Left renal cortex interstitium (tissue), 4 donors: ENCODE measurements around the gene KYNU. TPM values are rescaled to one million over a fixed set of nuclear protein-coding genes. Genes with fewer than 3 reads are reported as not detected.

ENCODE experiments used
- DNase-seq, 4 donors: peaks; one replicate each; pipeline ENCODE4 v3.0.0-alpha.2; 2013; ENCODE audit warnings: low read depth in 4 of 4, low spot score in 2 of 4, missing footprints in 1 of 4
- polyA plus RNA-seq, 4 donors: library from polyadenylated mRNA; unstranded; fragments of 120-200 nt; gene quantifications; one replicate each; pipeline ENCODE4 v1.2.1, GENCODE V29; 2013; ENCODE audit not compliant: insufficient read length in 4 of 4

Gene KYNU
- polyA plus RNA-seq, 4 donors = 4.5 to 7.1 (median 5.4) TPM

DNA sequence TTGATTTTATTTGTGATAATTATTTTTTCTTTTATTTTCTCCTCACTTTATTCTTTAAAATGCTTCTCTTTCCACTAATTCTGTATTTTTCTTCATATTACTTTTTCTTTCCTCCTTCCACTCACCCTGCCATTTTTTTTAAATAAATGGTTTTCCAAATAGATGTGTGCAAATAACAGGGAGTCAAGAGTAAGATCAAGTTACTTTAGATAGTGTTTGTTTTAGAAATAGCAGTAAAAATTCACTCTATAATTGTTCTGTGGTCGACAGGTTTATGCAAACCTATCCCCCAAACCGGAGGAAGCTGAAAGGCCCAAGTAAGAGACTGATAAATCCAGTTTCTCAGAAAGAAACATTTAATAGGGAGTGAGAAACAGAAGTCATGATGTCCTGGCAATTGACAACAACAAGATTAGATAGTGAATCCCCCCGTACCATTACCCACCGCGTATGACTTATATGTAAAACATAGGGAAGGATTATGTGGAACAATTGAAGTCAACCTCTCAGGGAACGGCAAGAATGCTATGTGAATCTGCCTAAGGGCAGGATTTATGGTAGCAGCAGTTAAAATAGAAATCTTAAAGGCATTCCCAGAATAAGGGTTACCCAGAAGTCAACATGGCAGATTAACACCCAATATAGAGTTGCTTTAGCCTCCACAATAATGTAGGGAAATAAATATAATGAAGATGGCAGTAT, 75.5 kb downstream of the KYNU start:
- DNase-seq = no peak

DNA sequence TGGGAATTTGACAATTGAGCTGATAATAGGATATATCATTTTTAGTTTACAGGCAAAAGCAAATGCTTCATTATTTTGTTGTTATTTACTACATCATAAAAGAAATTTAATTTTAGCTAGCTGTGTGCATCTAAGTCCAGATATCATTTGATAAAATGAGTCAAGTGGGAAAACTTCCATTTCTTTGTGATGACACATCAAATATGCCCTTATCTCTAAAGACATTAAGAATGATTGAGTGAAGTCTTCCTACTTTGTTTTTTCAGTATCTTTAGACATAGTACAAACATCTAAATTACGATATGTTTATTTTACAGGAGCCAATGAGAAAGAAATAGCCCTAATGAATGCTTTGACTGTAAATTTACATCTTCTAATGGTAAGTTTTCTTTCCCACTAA, 77.0 kb downstream of the KYNU start:
- DNase-seq = no peak

DNA sequence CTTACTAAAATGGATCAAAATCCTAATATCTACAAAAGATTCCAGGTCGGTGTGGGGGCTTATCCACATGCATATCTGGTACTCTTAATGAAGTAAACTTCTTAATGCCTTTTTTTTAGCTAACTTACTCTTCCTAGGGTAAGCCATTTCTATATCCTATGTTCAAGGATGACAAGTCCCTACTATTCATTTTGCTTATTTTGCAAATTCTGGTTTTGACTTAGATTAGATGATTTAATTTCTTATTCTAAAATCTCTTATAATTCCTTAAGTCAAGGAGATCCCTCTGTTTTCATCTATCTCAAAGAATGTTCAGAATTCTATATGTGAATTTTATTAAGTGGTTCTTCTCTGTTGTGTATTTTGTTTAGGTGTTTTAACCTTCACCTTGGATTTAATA, 79.7 kb downstream of the KYNU start:
- DNase-seq = no peak

DNA sequence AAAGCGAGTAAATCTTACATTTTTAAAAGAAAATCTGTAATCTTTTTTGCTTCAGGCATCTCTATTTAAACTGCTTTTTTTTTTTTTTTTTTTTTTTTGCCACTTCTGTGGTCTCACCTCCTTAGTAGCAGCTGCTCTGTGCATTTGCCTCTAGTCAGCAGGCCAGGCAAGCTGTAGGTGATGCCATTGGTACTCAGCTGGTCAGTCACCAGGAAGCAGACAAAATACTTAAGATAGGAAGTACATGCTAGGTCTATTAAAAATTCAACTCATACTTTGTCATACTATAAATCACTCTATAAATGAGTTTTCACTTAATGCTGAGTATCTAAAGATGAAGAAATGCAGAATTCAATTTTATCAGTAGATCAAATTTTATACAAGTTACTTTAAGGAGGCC, 83.7 kb downstream of the KYNU start:
- DNase-seq = no peak

DNA sequence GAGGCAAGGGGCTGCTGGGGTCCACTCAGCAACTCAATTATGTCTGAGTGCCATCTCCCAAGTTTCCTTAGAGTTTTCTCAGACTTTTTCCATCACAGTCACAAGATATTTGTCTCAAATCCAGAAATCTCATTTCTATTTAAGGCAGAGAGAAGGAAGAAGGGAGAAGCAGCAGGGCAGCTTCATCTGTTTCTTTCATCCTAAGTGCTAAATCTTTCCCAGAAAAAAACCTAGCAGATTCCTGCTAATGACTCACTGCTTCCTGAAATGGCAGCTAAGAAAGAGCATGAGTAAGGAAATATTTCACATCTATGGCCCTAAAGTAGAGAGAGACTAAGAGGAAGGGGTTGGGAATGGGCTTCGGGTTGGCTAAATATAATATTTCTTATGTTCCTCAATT, 88.0 kb downstream of the KYNU start:
- no peak for DNase-seq

DNA sequence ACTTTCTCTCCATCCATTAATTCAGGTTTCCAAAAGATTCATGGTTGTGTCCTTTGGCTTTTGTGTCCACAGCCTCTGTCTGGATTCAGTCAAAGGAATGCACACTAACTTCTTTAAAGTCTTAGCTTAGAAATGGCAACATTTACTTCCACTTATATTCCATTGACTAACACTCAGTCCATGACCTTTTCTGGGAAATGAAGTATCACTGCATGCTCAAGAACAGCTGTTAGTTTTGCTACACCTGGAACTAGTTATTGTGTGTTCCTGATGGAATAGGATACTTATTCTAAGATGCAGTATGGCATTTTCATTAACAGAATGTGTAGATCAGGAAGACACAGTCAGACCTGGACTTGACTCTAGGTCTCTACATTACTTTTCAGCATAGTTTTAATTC, 88.8 kb downstream of the KYNU start:
- no peak for DNase-seq

DNA sequence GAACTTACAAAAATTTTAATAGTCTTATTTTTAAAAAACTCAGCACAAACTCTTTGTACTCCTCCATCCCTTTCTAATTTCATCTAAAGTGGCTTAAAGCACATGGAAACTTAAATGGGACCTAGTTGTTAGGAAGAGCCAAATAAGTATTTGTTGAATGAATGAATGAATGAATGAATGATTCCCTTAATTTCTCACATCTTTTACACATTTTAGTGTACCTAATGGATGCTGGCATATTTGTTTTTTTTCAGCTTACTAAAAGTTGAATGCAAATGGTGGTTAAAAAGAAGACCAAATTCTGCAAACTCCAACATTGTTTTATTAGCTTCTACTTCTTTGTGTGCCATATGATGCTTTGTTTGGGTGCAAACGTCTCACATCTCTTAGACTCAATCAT, 89.6 kb downstream of the KYNU start:
- no peak for DNase-seq

DNA sequence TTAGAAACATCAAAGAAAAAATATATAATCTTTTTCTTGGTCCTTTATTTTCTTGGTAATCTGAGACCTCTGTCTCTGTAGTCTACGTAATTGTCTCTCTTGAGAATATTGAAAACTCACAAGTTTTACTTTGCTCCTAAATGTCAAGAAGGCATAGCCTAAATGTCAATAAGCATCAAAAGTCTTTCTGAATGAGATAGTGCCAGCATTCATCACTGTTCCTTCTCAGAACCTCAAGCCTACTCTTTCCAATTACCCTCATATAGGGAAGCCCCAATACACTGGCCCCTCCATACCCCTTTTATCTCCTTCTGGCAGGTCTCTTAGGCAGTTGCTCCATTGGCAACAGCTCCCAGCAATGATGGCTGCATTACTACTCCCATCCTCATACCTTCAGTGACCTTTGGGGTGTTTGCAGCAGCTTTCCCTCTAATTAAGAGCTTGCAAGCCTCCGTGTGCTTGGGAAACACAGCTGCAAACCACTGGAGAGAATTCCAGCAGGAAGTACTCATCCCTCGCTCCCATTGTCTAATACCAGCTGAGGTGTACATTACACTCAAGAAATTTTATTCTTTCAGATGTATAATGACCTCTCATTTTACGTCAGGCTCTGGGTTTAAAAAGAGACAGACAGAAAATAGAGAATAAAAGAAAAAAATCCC, 95.8 kb downstream of the KYNU start:
- DNase-seq = no peak

DNA sequence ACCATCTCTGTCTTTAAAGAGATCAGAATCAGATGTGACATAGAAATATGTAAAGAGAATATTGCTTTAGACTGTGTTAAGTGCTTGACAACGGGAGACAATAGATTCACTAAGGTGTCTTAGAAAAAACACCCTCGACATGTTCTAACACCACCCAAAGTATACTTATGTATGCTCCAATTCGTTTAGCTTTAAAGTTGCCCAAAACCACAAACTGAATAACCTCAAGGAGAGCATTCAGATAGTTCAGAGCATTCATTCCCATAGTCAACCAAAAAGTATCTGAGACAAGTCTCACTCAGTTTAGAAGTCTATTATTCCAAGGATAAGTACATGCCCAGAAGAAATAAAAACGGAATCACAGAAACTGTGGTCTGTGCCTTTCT, 96.4 kb downstream of the KYNU start:
- DNase-seq = no peak

DNA sequence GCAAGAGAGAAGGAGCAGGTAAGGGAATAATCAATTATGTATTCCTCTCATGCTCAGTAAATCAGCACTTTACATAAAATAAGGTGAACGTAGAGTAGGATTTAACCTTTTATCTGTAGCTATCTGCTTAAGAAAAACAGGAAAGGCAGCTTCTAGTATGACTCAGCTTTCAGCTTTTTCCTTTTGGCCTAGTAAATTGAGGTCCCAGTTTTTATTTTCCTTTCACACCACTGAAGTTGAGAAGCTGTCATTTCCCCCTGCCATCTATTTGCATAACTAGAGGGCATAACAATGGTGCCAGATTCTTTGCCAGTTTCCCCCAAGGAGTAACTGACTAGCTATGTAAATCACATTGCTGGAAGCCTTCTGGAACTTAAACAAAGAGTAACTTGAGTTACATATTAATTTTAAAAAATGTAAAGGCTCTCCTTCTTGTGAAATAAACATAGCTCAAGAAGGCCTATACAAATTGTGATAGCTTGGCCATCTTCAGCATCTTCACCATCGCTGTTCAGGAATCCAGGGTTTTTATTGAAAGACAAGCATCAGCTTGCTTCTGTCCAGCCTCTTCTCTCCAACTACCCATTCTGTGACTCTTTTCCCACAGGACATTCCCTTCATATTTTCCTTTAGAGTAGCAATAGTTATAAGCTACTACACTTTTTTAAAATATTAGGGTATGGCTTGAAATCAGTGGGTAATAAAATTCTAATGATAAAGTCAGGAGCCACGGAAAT, 97.0 kb downstream of the KYNU start:
- no peak for DNase-seq

DNA sequence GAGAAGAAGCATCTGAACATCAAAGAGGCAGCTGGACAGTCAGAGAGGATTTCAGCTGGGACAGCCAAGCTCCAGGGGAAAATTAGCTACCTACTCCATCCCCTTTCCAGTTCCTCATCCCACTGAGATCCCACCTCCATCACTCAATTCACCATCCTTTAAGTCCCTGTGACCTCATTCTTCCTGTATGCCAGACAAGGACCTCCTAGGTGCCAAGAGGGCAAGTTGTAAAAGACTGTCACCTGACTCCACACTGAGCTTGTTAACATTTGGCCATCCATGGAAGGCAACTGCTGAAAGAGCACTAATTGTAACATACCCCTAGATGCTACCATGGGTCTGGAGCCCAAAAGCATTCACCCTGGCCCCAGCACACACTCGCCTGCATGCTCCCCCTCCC, 97.8 kb downstream of the KYNU start:
- no peak for DNase-seq

DNA sequence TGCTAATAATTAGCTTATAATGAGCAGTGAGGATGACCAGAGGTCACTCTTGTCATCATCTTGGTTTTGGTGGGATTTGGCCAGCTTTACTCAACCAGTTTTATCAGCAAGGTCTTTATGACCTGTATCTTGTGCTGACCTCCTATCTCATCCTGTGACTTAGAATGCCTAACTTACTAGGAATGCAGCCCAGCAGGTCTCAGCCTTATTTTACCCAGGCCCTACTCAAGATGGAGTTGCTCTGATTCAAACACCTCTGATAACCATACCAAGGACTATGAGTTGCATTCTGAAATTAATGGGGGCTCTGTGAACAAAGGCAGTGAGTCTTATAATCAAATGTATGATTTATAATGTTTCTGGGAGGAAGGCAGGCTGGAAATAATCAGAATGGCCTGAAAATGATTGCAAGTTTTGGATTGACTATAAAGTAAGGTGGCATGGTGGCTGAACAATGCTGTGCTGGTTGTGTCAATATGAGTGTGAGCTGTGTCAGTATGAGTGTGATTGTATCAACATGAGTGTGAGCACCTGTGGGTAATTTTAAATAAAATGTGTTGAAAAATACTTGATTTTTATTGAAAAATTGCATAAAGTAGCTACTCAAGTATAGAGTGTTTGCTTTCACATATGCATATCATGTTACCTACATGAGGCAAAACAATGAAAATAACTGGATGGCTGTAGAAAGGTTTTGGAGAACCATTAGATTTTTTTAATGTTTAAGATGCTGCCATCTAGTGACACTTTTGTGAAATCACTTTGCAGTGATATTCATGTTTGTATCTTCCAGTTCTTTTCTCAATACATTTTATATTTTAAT, 103.0 kb downstream of the KYNU start:
- no peak for DNase-seq

DNA sequence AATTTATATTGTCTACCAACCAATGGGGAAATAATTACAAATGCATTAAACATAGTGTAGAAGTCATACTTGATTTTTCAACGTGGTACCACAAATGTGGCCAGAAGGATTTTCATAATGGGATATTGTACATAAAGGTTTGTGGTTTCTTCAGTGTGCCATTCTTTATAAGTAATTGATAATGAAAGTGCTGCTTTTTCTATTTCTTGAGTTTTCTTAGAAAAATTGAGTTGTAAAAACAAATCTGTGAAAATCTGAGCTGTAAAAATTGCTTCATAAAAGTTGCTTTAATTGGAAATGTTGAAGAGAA, 103.6 kb downstream of the KYNU start:
- no peak for DNase-seq

DNA sequence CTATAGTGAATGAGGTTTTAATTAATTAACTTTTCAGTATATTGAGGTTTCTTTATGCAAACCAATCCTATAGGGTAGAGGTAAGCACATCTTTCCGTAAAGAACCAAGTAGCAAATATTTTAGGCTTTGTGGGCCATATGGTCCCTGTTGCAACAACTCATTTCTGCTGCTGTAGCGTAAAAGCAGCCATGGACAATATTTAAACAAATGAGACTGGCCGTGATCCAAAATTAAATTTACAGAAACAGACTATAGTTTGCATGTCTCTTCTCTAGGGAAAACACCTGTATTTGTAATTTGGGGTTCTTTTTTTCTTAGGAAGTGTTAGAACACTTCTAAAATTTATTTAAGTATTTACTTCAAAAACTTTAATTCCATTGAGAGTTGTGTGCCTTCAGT, 104.3 kb downstream of the KYNU start:
- DNase-seq = no peak

DNA sequence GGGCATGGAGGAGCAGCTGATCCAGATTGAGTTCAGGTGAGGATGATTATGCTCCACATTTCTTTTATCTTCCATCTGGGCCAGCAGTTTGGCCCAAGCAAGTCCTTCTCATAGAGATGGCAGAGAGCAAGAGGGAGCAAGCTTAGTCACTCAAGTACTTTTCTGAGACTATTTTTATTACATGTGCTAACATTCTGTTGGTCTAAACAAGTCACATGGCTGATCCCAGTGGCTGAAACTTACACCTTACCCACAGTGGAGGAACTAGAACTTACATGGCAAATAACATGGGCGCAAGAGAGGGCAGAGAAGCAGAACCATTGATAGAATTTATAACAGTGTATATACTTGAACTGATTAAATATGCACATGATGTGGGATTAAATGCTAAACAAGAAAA, 105.7 kb downstream of the KYNU start:
- DNase-seq = no peak

DNA sequence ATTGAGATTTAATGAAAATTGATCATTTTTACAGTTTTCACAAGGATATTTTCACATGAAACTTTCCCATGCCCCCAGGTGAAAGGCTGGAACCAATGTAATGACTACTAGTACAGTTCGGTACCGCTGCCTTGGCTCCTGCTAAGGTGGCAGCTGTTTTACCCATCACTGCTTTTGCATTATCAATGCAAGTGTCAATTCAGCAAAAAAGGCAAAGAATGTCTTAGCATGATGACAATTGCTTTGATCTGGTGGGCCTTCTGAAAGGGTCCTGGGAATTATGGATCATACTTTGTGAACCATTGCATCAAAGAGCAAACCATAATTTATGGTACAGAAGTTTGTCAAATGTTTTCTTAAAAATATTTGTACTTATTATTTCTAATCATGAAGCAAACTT, 107.2 kb downstream of the KYNU start:
- no peak for DNase-seq

DNA sequence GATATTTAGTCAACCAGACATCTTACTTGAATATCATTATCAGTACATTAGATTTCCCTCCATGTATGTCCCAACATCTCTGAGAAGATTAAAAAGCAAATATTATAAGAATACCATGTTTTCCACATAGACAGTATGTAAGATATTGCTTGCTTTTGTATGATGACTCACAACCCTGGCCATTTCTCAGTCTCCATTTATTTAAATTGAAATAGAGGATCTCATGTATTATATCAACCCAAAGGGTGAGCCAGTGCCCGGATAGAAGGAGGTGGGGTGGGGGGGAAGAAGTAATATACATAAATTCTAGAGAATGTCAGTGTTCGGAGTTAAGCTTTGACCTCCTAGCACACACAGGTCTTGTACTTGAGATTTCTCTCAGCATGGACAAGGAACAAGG, 109.6 kb downstream of the KYNU start:
- DNase-seq = no peak

DNA sequence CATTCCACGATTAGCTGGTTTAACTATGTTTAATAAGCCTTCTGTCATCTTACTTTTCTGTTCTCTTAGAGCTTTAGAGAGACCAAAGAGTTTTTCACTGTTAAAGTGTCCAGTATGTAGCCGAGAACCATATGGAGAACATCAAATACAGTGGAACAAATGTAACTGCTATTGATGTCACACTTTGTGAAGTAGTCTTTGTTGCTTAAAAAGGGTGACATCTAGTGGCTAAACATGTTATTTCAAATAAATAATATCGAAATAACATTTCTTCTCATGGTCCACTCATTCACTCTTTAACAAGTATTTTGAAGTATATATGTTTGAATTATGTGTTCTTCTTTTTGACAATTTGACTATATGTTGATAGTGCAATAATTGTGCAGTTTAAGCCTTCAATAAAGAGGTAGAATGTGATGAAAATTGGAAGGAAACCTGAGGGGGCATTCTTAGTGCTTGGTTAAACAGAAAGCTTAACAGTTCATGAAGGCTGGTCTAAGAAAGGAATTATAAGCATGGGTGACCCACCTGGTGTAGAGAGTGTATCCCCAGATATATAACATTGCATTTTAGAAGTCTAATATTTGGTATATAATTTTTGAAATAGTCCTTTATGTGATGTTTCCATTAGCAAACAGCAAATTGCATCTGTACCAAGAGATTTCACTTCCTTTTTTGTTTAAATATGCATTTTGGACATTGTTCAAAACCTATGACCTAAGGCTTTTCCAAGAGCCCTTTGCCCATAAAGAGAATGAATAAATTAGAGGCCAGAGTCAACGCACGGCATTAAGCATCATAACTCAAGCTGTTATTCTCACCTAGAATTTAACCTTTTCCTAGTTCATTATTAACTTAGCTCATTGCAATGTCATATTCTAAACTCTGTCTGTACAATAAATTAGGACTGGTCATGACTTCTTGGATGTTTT, 112.1 kb downstream of the KYNU start:
- peak in 1 of 4 donors; percentile 52 for DNase-seq

DNA sequence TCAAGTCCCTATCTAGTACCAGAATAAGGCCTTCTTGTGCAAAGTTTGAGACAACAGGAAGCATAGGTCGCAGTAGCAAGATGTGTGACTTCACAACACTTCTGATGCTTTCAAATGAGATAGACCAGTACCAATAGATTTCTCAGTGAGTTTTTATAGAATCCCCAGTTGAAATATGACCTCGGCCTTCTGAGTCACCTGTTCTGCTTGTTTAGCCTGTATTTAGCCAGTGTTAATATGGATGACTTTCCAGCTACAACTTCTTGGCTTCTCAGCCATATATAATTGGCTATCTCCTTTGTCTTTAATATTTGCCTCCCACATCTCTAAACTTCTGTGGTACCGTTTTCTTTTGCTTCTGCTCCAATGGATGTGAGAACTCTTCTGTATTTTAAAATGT, 113.8 kb downstream of the KYNU start:
- DNase-seq = no peak

DNA sequence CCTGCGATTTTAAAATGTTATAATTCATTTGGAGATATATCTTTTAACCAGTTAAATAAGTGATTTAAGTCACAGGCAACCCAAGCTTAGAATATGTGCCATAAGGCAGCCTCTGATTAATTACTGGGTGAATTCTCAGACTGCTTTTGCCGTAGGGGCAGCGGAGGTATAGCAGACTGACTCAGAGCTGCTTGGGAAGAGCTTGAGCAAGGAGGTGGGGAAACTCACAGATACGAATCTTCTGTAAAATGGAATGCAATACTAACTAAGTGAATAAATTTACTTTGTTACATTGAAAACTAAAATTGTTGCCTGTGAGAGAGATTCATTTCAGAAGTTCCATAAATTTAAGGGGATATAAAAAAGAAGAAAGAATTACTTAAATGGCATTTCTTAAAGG, 115.4 kb downstream of the KYNU start:
- no peak for DNase-seq
